ENCODE data around the gene ZNF275.

The ZNF275 gene

GRCh38 chrX:153333821-153334653 is at the start of gene ZNF275:
ZNF275 (plus strand) TSS chrX:153334153; CDS start chrX:153336680, 2,527 bp downstream.
- TF ChIP-seq GATA2 (IDR thresholded peaks at IDR 0.05; ENCODE audit: low read depth, low read length) (no peak), GATA3 (IDR thresholded peaks at IDR 0.05; ENCODE audit: low read depth, low read length) (no peak)

- TF ChIP-seq GATA2 (IDR thresholded peaks at IDR 0.05; ENCODE audit: low read depth, low read length) (no peak), GATA3 (IDR thresholded peaks at IDR 0.05; ENCODE audit: low read depth, low read length) (no peak)
Measured at GRCh38 chrX:153297376-153297775, 36.6 kb upstream of the ZNF275 start.

DNA sequence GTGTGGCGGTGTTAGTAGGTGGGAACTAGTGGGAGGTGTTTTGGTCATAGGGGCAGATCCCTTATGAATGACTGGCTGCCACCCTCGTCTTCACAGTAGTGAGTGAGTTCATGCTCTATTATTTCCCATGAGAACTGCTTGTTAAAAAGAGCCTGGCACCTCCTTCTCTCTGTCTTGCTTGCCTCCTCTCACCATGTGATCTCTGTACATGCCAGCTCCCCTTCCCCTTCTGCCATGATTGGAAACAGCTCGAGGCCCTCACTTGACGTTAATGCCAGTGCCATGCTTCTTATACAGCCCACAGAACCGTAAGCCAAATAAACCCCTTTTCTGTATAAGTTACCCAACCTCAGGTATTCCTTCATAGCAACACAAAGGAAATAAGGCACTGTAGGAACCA is 34.1 kb upstream of the ZNF275 start:
- TF ChIP-seq GATA2 (IDR thresholded peaks at IDR 0.05; ENCODE audit: low read depth, low read length): no peak
- no peak for TF ChIP-seq GATA3 (IDR thresholded peaks at IDR 0.05; ENCODE audit: low read depth, low read length)

DNA sequence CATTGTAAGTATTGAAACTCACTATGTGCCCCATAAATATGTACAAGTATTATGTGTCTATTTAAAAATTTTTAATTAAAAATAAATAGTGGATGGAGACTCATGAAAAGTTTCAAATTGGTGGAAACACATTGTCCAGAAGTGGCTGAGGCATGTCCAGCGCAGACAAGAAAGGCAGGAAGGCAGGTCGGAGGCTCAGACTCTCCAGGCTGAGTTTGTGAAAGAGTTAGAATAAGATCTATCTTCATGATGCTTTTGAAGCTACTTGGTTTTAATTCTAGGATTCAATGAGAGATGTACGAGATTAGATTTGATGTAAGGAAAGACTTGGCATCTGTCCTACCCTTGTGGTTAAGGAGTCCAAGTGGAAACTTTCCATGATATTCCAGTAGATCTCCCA is 32.2 kb upstream of the ZNF275 start:
- no peak for TF ChIP-seq GATA2 (IDR thresholded peaks at IDR 0.05; ENCODE audit: low read depth, low read length)
- TF ChIP-seq GATA3 (IDR thresholded peaks at IDR 0.05; ENCODE audit: low read depth, low read length): no peak

DNA sequence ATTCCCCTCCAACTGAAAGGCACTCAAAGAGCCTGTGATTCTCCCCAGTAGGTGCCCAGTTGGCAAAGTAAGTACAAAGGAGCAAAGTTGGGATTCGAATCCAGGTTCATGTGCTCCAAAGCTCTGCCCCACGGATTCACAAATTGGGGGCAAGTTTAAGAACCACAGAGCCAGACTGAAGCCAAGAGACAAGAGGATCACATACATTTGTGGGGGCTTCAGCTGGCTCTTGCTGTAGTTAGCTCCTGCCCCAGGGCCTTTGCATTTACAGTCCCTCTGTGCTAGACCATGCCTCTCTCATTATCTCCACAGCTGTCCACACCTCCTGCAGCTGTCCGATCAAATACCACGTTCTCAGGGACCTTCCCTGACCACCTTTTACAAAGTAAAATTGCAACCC is 31.2 kb upstream of the ZNF275 start:
- TF ChIP-seq GATA2 (IDR thresholded peaks at IDR 0.05; ENCODE audit: low read depth, low read length) (no peak), GATA3 (IDR thresholded peaks at IDR 0.05; ENCODE audit: low read depth, low read length) (no peak)

DNA sequence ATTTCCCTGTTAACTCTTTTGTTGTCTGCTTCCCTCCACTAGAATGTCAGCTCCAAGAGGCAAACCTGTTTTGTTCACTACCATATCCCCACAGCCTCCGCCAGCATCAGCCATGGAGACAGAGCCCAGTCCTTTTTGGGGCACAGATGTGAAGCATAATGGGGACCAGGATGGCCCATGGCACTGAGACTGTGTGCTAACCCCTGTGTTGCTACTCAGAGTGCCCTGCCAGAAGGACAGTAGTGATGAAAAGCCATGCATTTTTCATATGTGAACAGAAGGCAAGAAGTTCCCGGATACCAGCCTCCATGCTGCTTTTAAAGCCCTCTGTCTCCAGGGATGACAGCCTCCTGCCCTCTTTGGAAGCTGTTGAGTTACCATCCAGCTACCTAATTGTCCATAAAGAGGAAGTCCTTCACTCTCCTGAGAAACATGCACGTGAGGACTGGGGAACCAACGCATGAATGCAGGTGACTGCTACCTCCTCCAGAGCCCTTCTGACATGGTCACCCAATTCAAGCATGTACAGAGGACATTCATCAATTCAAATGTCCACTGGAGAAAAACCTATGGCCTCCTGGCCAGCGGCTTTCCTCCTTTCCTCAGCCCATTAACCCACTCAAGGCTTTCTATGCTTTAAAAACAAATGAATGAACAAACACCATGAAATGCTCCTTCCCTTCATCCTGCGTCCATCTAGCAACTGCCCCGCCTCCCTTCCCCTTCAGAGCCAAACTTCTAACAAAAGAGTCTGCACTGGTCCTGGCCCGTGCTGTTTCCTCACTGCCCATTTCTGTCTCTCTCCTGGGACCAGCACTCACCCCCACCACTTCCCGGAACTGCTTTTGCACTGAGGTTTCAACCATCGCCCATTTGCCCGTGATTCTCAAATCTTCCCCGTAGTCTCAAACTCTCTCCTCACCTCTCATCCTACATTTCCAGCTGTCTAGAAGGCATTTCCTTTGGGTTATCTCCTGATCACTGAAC is 30.4 kb upstream of the ZNF275 start:
- no peak for TF ChIP-seq GATA3 (IDR thresholded peaks at IDR 0.05; ENCODE audit: low read depth, low read length)
- TF ChIP-seq GATA2 (IDR thresholded peaks at IDR 0.05; ENCODE audit: low read depth, low read length): no peak

DNA sequence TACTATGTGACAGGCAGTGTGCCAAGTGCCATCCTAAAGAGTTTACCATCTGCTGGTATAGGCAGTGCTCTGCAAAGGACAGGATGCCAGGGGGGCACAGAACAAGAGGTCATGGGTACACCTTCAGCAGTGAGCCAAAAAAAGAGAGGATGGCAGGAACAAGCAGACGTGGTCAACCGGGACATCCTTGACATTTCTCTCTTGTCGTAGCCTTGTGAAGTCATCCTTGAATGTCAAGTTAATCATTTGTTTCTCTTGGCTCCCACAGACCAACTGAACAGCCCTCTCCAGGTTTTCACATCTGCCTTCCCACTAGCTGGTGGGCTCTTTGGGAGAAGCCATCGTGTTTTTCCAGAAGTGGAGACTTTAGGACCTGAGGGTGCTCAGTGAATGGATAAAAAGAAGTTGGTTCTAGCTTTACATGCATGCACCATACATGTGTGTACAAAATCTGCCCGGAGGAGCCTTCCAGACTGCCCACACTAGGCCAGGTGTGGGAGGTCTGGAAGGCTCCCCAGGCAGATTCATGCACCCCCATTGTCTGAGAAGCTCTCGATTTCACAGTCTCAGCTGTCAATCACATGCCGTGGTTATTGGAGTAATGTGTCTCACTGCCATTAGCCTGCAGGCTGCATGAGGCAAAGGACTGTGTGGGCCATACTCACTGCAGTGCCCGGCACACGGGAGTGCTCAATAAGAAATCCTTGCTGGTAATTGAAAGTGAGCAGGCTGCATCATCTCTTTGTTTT is 28.8 kb upstream of the ZNF275 start:
- no peak for TF ChIP-seq GATA3 (IDR thresholded peaks at IDR 0.05; ENCODE audit: low read depth, low read length)
- TF ChIP-seq GATA2 (IDR thresholded peaks at IDR 0.05; ENCODE audit: low read depth, low read length): no peak

- TF ChIP-seq GATA3 (IDR thresholded peaks at IDR 0.05; ENCODE audit: low read depth, low read length) (no peak), GATA2 (IDR thresholded peaks at IDR 0.05; ENCODE audit: low read depth, low read length) (no peak)
Measured at GRCh38 chrX:153305972-153306371, 28.0 kb upstream of the ZNF275 start.

- no peak for TF ChIP-seq GATA3 (IDR thresholded peaks at IDR 0.05; ENCODE audit: low read depth, low read length)
- TF ChIP-seq GATA2 (IDR thresholded peaks at IDR 0.05; ENCODE audit: low read depth, low read length): no peak
Measured at GRCh38 chrX:153306527-153307115, 27.3 kb upstream of the ZNF275 start.

DNA sequence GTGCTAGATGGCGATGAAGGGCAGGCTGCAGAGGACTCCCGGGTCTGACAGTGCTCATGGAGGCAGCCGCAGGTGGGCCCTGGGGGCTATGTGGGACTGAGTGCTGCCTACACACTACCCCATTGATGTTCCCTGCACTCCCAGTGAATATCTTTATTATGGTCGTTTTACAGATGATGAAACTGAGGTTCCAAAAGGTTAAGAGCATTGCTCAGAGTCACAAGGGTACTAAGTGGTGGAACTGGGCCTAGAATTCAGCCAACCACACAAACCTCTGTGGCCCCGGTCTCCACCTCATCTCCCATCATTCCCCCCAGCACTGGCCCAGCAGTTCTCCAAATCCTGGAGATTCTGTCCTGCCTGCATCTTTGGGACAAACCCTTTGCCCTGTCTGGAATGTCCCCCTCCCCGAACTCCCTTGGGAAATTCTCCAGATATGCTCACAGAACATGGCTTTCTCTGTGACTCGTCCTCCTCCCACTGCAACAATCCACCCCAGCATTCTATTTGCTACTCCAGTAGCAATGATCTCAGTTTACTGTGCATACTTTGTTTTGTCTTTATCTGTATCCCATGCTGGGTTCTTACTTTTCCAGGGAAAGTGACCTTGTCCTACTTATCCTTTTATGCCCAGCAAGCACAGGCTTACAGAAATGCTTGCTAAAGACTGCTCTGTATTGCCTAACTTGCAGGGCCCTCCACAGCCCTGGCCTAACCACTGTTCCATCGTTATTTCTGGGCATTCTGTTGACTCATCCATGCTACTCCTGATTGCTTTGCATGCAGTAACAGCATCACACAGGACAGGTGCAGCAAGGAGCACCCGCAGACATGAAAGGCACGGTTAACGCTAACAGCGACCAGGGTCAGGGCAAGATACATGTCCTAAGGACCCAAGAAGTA is 26.4 kb upstream of the ZNF275 start:
- TF ChIP-seq GATA3 (IDR thresholded peaks at IDR 0.05; ENCODE audit: low read depth, low read length) (no peak), GATA2 (IDR thresholded peaks at IDR 0.05; ENCODE audit: low read depth, low read length) (no peak)

DNA sequence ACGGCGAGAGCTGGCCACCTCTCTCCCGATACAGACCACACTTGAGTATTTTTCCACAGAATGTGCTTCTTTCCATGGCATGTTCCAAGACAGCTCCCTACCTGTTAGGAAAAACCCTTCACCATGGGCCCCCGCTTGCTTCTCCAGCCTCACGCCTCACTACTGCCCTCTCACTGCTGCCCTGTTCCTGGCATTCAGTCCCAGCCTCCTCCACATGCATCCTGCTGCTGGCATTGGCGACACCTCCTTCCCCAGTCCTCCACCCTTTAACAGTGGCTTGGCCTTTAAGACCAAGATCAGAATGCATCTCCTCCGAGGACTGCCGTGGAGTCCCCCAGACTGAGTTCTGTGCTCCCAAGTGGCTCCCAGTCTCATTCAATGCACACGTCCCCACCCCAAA is 23.1 kb upstream of the ZNF275 start:
- TF ChIP-seq GATA2 (IDR thresholded peaks at IDR 0.05; ENCODE audit: low read depth, low read length) (no peak), GATA3 (IDR thresholded peaks at IDR 0.05; ENCODE audit: low read depth, low read length) (no peak)

DNA sequence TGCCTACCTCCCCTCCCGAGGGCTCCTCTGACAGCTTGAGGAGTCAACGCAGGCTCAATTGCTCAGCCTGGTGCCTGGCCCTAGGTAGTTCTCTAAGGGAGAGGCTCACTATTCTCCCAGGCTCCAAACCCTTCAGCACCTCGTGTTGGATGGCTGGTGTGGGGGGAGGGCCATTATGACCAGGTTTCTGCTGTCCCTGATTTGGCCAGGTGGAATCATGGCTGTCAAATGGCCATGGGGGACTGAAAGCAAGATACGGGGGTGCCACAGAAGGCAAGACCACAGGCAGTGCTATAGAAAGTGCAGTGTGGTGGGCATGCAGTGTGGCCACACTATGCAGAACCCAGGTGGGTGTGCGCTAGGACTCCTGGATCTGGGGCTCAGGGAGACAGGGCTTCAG is 21.9 kb upstream of the ZNF275 start:
- TF ChIP-seq GATA2 (IDR thresholded peaks at IDR 0.05; ENCODE audit: low read depth, low read length) (no peak), GATA3 (IDR thresholded peaks at IDR 0.05; ENCODE audit: low read depth, low read length) (no peak)

Measured in SH-SY5Y (cell line).